ENCODE results near the gene SPATA1.

GRCh38 chr1:84584126-84584525 is 77.9 kb downstream of the SPATA1 start:
- TF ChIP-seq CTCF (IDR thresholded peaks at IDR 0.05) (no peak), POLR2A (IDR thresholded peaks at IDR 0.05) (no peak)
